ENCODE results near the gene AVL9. TPM values are rescaled to one million over a fixed set of nuclear protein-coding genes. Genes with fewer than 3 reads are reported as not detected.

AVL9 gene
- total and polyA plus RNA-seq, 7 experiments from 2014 or later: 8.0 to 57.9 (median 35.4) TPM

DNA sequence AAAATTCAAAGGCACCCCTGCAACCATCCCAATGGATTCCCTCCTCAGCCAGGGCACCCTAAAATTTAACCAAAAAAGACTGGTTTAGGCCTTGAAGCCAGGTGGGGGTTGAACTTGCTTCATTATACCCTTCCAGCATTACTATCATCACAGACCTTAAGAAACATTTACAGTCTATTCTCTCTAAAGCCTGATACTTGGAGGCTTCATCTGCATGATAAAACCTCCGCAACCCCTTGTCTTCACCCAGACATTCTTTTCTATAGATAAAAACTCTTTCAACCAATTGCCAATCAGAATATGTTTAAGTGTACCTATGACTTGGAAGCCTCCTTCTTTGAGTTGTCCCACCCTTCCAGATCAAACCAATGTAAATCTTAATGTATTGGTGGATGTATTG is 17.9 kb downstream of the AVL9 start:
- no peaks in the 10 kb centered on the region for H3K27me3 ChIP-seq (ENCODE audit: control insufficient read depth in 2 of 2, insufficient read depth in 2 of 2, low read length in 2 of 2)
- H3K9me3 ChIP-seq (ENCODE audit: control insufficient read depth in 2 of 3, low read length in 3 of 3): no peaks in the 10 kb centered on the region
- H3K36me3 Mint-ChIP-seq: peaks cover 4 to 47% (median 11%) of the 10 kb centered on the region in 5 donors
- no peak overlapping the region for H3K4me3 ChIP-seq (ENCODE audit: low read length)
- CTCF ChIA-PET: no interaction called here
- peaks cover 28 to 93% (median 81%) of the 10 kb centered on the region in 7 donors for H3K4me1 Mint-ChIP-seq
- no peak for ATAC-seq
- no peak overlapping the region for H3K27ac ChIP-seq (ENCODE audit: low read depth, low read length)
- DNase-seq: no peak
- H3K27me3 Mint-ChIP-seq: no peaks in the 10 kb centered on the region
- POLR2A ChIA-PET: no interaction called here
- peaks cover 0 to 8% (median 0%) of the 10 kb centered on the region in 11 donors for H3K9me3 Mint-ChIP-seq
- H3K4me1 ChIP-seq (ENCODE audit: control insufficient read depth in 2 of 2, insufficient read depth in 2 of 2, low read length in 2 of 2): peaks cover 4 to 28% of the 10 kb centered on the region in 2 donors
- peak overlapping the region in 8 of 9 donors; percentile 30 to 93 (median 82) for H3K27ac Mint-ChIP-seq
- H3K36me3 ChIP-seq (ENCODE audit: control insufficient read depth in 2 of 3, insufficient read depth in 3 of 3, low read length in 3 of 3): peaks cover 0 to 5% (median 0%) of the 10 kb centered on the region in 3 experiments
- intact Hi-C loops (cut with micrococcal nuclease): no loop called here
- peak overlapping the region in 5 of 10 donors; percentile 10 to 65 (median 36) for H3K4me3 Mint-ChIP-seq

DNA sequence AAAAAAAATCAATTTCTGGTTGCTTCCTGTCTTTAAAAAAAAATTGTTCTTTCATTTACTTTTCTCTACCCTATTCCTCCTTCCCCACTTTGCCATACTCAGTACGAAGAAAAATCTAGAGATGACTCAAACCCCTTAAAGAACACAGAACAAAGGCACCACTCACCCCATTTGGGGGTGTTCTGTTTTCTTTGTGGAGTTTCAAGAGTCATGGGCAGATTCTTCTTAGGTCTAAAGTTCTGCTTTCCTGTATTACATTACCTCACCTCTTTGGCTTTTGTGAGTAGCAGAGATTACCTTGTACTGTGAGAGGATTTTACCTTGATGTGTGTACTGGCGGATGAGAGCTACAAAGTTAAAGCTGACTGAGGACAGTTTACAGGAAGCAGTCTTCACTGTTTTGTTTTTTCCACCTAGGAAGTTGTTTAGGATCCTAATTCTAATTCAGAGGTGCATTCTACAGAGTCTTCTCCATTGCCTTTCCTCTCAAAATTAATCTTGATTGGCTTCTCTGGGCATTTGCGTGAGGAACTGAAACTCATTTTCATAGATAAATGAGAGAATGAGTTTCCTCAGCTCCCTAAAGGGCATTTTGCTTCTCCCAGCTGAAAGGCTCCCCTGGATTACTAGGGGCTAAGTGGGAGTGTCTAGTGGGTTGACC is 20.7 kb downstream of the AVL9 start:
- Histone ChIP-seq H3K9me3 (ENCODE audit: control insufficient read depth in 2 of 3, low read length in 3 of 3) (peaks cover 0 to 4% (median 0%) of the 10 kb centered on the region in 3 experiments), H3K4me3 (ENCODE audit: low read length) (no peak overlapping the region), H3K36me3 (ENCODE audit: control insufficient read depth in 2 of 3, insufficient read depth in 3 of 3, low read length in 3 of 3) (peaks cover 0 to 5% (median 0%) of the 10 kb centered on the region in 3 experiments), H3K27me3 (ENCODE audit: control insufficient read depth in 2 of 2, insufficient read depth in 2 of 2, low read length in 2 of 2) (no peaks in the 10 kb centered on the region), H3K27ac (ENCODE audit: low read depth, low read length) (peak overlapping the region; percentile 24), H3K4me1 (ENCODE audit: control insufficient read depth in 2 of 2, insufficient read depth in 2 of 2, low read length in 2 of 2) (peaks cover 4 to 28% of the 10 kb centered on the region in 2 donors)
- POLR2A ChIA-PET: interaction anchor here (0.6 to 2.8 kb wide), 2 partner anchors 20 to 259 kb away, joined by 4 to 7 read pairs; partner anchors contain the start of gene AVL9
- H3K27ac Mint-ChIP-seq: peak overlapping the region; percentile 66 to 95 (median 90)
- CTCF ChIA-PET: no interaction called here
- peak; percentile 68 for ATAC-seq
- no peaks in the 10 kb centered on the region for H3K27me3 Mint-ChIP-seq
- peaks cover 28 to 78% (median 69%) of the 10 kb centered on the region in 7 donors for H3K4me1 Mint-ChIP-seq
- H3K36me3 Mint-ChIP-seq: peaks cover 8 to 62% (median 27%) of the 10 kb centered on the region in 5 donors
- peak in 7 of 9 donors; percentile 9 to 45 (median 21) for DNase-seq
- H3K9me3 Mint-ChIP-seq: peaks cover 0 to 19% (median 5%) of the 10 kb centered on the region in 11 donors
- intact Hi-C loops (cut with micrococcal nuclease): no loop called here
- H3K4me3 Mint-ChIP-seq: peak overlapping the region in 9 of 10 donors; percentile 34 to 90 (median 73)

DNA sequence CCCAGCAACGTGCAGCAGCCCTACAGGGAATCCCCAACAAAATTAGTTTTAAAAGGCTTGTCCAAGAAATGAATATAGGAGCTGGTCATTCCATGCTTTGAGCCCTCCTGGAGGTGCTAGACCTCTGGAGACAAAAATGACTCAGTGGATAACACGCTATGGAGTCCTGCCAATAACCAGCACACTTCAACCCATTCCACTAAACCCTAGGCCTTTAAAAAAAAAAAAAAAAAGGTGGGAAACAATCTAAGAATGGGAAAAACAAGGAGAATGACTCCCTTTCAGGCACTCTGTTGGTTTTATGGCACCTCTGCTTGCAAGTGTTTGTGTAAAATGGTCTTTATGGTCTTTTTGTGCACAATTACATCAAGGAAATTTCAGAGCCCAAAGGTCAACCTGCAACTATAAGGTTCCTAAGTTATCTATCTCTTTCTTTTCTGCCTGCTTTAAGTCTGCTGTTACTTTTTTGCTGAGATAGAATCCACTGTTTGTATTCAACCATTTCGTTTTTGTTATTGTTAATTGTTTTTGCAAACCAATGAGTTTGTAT is 21.3 kb downstream of the AVL9 start:
- ChIA-PET CTCF (no interaction called here), POLR2A (interaction anchor here (0.6 to 2.8 kb wide), 2 partner anchors 21 to 259 kb away, joined by 4 to 7 read pairs; partner anchors contain the start of gene AVL9)
- Mint-ChIP-seq H3K4me1 (peaks cover 23 to 77% (median 68%) of the 10 kb centered on the region in 7 donors), H3K9me3 (peaks cover 0 to 22% (median 5%) of the 10 kb centered on the region in 11 donors), H3K27ac (peak overlapping the region in 5 of 9 donors; percentile 3 to 93 (median 81)), H3K27me3 (no peaks in the 10 kb centered on the region), H3K36me3 (peaks cover 12 to 62% (median 33%) of the 10 kb centered on the region in 5 donors), H3K4me3 (peak overlapping the region in 2 of 10 donors; percentile 51 to 72)
- peaks cover 0 to 4% (median 0%) of the 10 kb centered on the region in 3 experiments for H3K9me3 ChIP-seq (ENCODE audit: control insufficient read depth in 2 of 3, low read length in 3 of 3)
- no peak overlapping the region for H3K27ac ChIP-seq (ENCODE audit: low read depth, low read length)
- no peaks in the 10 kb centered on the region for H3K27me3 ChIP-seq (ENCODE audit: control insufficient read depth in 2 of 2, insufficient read depth in 2 of 2, low read length in 2 of 2)
- intact Hi-C loops (cut with micrococcal nuclease): no loop called here
- H3K4me1 ChIP-seq (ENCODE audit: control insufficient read depth in 2 of 2, insufficient read depth in 2 of 2, low read length in 2 of 2): peaks cover 4 to 28% of the 10 kb centered on the region in 2 donors
- no peak for DNase-seq
- ATAC-seq: no peak
- H3K36me3 ChIP-seq (ENCODE audit: control insufficient read depth in 2 of 3, insufficient read depth in 3 of 3, low read length in 3 of 3): peaks cover 0 to 2% (median 0%) of the 10 kb centered on the region in 3 experiments
- H3K4me3 ChIP-seq (ENCODE audit: low read length): no peak overlapping the region

DNA sequence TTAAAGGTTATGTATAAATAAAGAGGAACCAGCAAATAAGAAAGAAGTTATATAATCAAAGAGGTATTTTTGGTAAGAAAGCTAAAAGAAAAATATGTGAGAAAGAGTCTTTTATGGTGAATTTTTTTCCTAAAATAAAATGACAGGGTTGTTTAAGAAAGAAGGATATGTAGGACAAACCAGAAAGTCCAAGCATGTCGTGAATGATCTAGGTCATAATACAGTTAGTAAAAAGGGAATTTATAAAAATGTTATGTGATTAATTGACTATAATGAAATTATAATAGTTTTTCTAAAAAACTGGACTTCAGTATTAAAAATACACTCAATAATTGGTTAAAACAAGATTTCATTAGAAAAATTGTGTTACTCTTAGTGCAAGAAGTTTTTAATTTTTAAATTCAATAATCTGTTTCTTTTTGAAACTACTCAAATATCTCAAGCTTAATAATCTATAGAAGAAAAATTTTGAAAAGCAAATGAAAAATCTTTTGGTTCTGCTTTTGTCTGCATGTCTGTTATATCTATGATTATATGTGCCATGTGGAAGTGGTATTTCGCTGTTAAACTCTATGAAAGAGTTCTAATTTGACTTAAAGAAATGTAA is 23.3 kb downstream of the AVL9 start:
- Histone ChIP-seq H3K36me3 (ENCODE audit: control insufficient read depth in 2 of 3, insufficient read depth in 3 of 3, low read length in 3 of 3) (no peaks in the 10 kb centered on the region), H3K4me1 (ENCODE audit: control insufficient read depth in 2 of 2, insufficient read depth in 2 of 2, low read length in 2 of 2) (peaks cover 0 to 23% of the 10 kb centered on the region in 2 donors), H3K9me3 (ENCODE audit: control insufficient read depth in 2 of 3, low read length in 3 of 3) (peaks cover 0 to 4% (median 0%) of the 10 kb centered on the region in 3 experiments), H3K27me3 (ENCODE audit: control insufficient read depth in 2 of 2, insufficient read depth in 2 of 2, low read length in 2 of 2) (no peaks in the 10 kb centered on the region), H3K27ac (ENCODE audit: low read depth, low read length) (no peak overlapping the region), H3K4me3 (ENCODE audit: low read length) (no peak overlapping the region)
- no peak for DNase-seq
- intact Hi-C loops (cut with micrococcal nuclease): no loop called here
- no peak overlapping the region for H3K27ac Mint-ChIP-seq
- POLR2A ChIA-PET: no interaction called here
- H3K36me3 Mint-ChIP-seq: peaks cover 12 to 68% (median 45%) of the 10 kb centered on the region in 5 donors
- CTCF ChIA-PET: no interaction called here
- H3K4me3 Mint-ChIP-seq: no peak overlapping the region
- H3K9me3 Mint-ChIP-seq: peaks cover 0 to 29% (median 5%) of the 10 kb centered on the region in 11 donors
- no peaks in the 10 kb centered on the region for H3K27me3 Mint-ChIP-seq
- H3K4me1 Mint-ChIP-seq: peaks cover 20 to 69% (median 57%) of the 10 kb centered on the region in 7 donors
- no peak for ATAC-seq

DNA sequence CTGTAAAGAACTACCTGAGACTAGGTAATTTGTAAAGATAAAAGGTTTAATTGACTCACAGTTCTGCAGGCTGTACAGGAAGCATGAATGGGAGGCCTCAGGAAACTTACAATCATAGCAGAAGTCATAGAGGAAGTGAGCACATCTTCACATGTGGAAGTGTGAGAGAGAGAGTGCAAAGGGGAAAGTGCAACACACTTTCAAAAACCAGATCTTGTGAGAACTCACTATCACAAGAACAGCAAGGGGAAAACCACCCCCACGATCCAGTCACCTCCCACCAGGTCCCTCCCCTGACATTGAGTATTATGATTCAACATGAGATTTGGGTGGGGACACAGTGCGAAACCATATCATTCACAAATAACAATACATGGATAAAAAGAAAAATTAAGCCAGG is 24.5 kb downstream of the AVL9 start:
- peaks cover 0 to 29% (median 5%) of the 10 kb centered on the region in 11 donors for H3K9me3 Mint-ChIP-seq
- no peak overlapping the region for H3K27ac ChIP-seq (ENCODE audit: low read depth, low read length)
- no peak overlapping the region for H3K4me3 Mint-ChIP-seq
- H3K36me3 ChIP-seq (ENCODE audit: control insufficient read depth in 2 of 3, insufficient read depth in 3 of 3, low read length in 3 of 3): no peaks in the 10 kb centered on the region
- H3K4me1 Mint-ChIP-seq: peaks cover 17 to 64% (median 49%) of the 10 kb centered on the region in 7 donors
- H3K4me3 ChIP-seq (ENCODE audit: low read length): no peak overlapping the region
- H3K27me3 Mint-ChIP-seq: no peaks in the 10 kb centered on the region
- H3K4me1 ChIP-seq (ENCODE audit: control insufficient read depth in 2 of 2, insufficient read depth in 2 of 2, low read length in 2 of 2): peaks cover 0 to 17% of the 10 kb centered on the region in 2 donors
- DNase-seq (no peak), ATAC-seq (no peak)
- H3K27ac Mint-ChIP-seq: no peak overlapping the region
- CTCF ChIA-PET: interaction anchor here (0.6 kb wide), 1 partner anchor 121 kb away, joined by 3 read pairs; no protein-coding TSS in a partner anchor
- peaks cover 0 to 4% (median 0%) of the 10 kb centered on the region in 3 experiments for H3K9me3 ChIP-seq (ENCODE audit: control insufficient read depth in 2 of 3, low read length in 3 of 3)
- H3K27me3 ChIP-seq (ENCODE audit: control insufficient read depth in 2 of 2, insufficient read depth in 2 of 2, low read length in 2 of 2): no peaks in the 10 kb centered on the region
- intact Hi-C loops (cut with micrococcal nuclease): no loop called here
- H3K36me3 Mint-ChIP-seq: peaks cover 12 to 60% (median 44%) of the 10 kb centered on the region in 5 donors
- POLR2A ChIA-PET: no interaction called here

DNA sequence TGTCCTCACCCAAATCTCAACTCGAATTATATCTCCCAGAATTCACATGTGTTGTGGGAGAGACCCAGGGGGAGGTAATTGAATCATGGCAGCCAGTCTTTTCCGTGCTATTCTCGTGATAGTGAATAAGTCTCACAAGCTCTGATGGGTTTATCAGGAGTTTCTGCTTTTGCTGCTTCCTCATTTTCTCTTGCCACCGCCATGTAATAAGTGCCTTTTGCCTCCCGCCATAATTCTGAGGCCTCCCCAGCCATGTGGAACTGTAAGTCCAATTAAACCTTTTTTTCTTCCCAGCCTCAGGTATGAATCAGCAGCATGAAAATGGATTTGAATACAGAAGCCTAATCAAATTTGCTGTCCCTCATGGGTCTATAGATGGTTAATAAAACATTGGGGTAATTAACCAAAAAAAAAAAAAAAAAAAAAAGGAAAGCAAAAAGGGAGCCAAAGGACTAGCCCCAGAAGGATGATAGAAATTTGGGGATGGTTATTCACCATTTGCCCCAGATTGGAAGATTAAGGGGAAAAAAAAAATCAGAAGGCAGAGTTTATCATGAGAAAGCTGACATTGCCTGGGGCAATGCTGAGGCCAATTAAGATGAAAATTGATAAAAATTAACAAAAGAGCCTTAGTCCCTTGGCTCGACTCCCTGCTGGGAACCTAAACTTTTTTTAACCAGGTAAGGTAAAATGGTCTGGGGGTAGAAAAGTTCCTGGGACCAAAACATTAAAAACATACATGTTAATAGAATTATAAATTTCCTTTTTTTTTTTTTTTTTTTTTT is 27.6 kb downstream of the AVL9 start:
- Histone ChIP-seq H3K4me1 (ENCODE audit: control insufficient read depth in 2 of 2, insufficient read depth in 2 of 2, low read length in 2 of 2) (no peaks in the 10 kb centered on the region), H3K27ac (ENCODE audit: low read depth, low read length) (no peak overlapping the region), H3K4me3 (ENCODE audit: low read length) (no peak overlapping the region), H3K27me3 (ENCODE audit: control insufficient read depth in 2 of 2, insufficient read depth in 2 of 2, low read length in 2 of 2) (no peaks in the 10 kb centered on the region), H3K36me3 (ENCODE audit: control insufficient read depth in 2 of 3, insufficient read depth in 3 of 3, low read length in 3 of 3) (no peaks in the 10 kb centered on the region), H3K9me3 (ENCODE audit: control insufficient read depth in 2 of 3, low read length in 3 of 3) (peaks cover 0 to 4% (median 0%) of the 10 kb centered on the region in 3 experiments)
- Mint-ChIP-seq H3K4me3 (peak overlapping the region in 2 of 10 donors; percentile 4 to 24), H3K9me3 (peaks cover 0 to 20% (median 5%) of the 10 kb centered on the region in 11 donors), H3K27ac (peak overlapping the region in 2 of 9 donors; percentile 12 to 47), H3K27me3 (no peaks in the 10 kb centered on the region), H3K4me1 (peaks cover 1 to 54% (median 39%) of the 10 kb centered on the region in 7 donors), H3K36me3 (peaks cover 8 to 40% (median 33%) of the 10 kb centered on the region in 5 donors)
- DNase-seq: no peak
- no peak for ATAC-seq
- ChIA-PET CTCF (no interaction called here), POLR2A (no interaction called here)
- intact Hi-C loops (cut with micrococcal nuclease): no loop called here
